Body of pancreas (tissue), 4 donors: ENCODE results near the gene PHRF1. TPM values are rescaled to one million over a fixed set of nuclear protein-coding genes. Genes with fewer than 3 reads are reported as not detected.
"Not testable (repeated sequence)": the region's sequence is repeated elsewhere in the genome, so short reads cannot be mapped to it uniquely, and the experiment has no call there.

Source experiments
- ATAC-seq: fragments of 150-250 bp; one replicate; pipeline ENCODE4 v1.9.1; 2016
- DNase-seq, 4 donors: peaks; one replicate each; pipeline ENCODE4 v3.0.0-alpha.2; 2019
- H3K27ac ChIP-seq, 4 donors: fragments of 200-600 bp; sonication (generic); 1 replicate in 3 of 4; 2 replicates in 1 of 4; pipeline versions ENCODE4 v1.5.1 to v1.6.1; 2016 to 2019; ENCODE audit warnings: mild to moderate bottlenecking in 1 of 4, mixed read lengths in 1 of 4, moderate library complexity in 1 of 4
- H3K27me3 ChIP-seq, 2 donors: fragments of 200-600 bp; sonication (generic); one replicate each; pipeline ENCODE4 v1.6.0; 2016; ENCODE audit warnings: mild to moderate bottlenecking in 1 of 2
- H3K36me3 ChIP-seq, 2 donors: fragments of 200-600 bp; sonication (generic); replicated peaks in 1 of 2; 2 replicates each; pipeline ENCODE4 v1.5.1; 2016; ENCODE audit warnings: low read depth in 2 of 2; ENCODE audit not compliant: insufficient read depth in 1 of 2
- H3K4me1 ChIP-seq: fragments of 200-600 bp; sonication (generic); one replicate; pipeline ENCODE4 v1.6.0; 2016
- H3K4me3 ChIP-seq, 2 donors: fragments of 200-600 bp; sonication (generic); 1 replicate in 1 of 2; 2 replicates in 1 of 2; pipeline ENCODE4 v1.5.1; 2016 to 2019
- H3K9me3 ChIP-seq, 3 donors: fragments of 200-600 bp; sonication (generic); 1 replicate in 2 of 3; 2 replicates in 1 of 3; pipeline ENCODE4 v1.5.1; 2016
- POLR2A ChIP-seq, 3 donors: fragments of 450-650 bp; IDR thresholded peaks; one replicate each; pipeline ENCODE4 v1.6.1; 2016; ENCODE audit warnings: antibody characterized with exemption in 3 of 3, mild to moderate bottlenecking in 2 of 3
- WGBS, 2 donors: methylation state at CpG; one replicate each; pipeline ENCODE4 v1.1.5; 2017; 5-methylcytosine and 5-hydroxymethylcytosine counted together
- intact Hi-C: fragments of 100-400 bp; cut with DNase I; formaldehyde crosslinking; loops from one replicate; pipeline ENCODE4 v1.15.1; 2023
- total RNA-seq, 2 donors: library from RNA; depleted of rRNA; stranded (reverse); fragments of >200 nt; gene quantifications; one replicate each; pipeline ENCODE4 v1.1.0, GENCODE V29; 2016
- TF ChIP-seq, protein P1 (sequence below), 7 experiments: fragments of 450-650 bp in 4 of 7; fragments of 200-600 bp in 3 of 7; sonication (generic) in 3 of 7; IDR thresholded peaks; one replicate each; pipeline ENCODE4 v1.5.1; 2016 to 2019; ENCODE audit warnings: antibody characterized with exemption in 7 of 7

The PHRF1 gene
- total RNA-seq, 2 donors from 2014 or later: 18.2 to 34.3 TPM

DNA sequence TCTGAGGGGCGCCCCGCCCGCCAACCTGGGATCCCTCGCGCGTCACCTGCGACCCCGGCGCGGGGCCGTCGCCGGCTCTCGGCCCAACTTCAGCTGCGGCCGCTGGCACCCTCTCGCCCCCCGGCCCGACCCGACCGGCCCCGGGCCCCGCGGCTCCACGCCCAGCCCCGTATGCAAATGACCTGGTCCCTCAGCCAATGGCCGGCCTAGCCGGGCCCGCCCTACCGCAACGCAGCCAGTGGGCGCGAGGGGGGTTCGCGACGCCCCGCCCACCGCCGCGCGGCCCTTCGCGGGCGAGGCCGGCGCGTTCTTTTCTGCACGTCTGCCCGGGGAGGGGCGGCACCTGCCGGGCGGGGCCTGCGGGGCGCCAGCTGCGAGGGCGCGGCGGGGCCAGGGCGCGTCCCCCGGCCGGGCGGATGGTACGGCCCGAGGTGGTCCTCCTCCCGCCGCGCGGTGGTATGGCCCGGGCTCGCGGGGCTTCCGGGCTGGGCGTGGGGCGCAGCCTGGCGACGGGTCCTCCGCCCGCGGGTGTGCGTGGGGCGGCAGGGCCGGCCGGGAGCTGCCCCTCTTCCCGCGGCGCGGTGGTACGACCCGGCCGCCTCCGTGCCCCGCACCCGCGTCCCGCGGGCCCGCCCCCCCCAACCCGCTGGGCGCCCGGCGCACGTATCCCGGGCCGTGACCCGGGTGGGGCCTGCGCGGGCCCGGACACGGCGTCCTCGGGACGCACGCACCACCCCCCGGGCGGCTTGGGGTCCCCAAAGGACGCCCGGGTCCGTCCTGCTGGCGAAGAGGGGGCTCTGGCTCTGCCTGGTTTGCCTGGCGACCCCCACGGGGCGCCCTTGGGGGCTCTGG, 7.7 kb upstream of the PHRF1 start:
- WGBS, 2 donors: 0% methylated on average over 6 to 78 of the region's 123 CpGs
- H3K36me3 ChIP-seq: no peaks in the 10 kb centered on the region
- peak; percentile 95 for ATAC-seq

DNA sequence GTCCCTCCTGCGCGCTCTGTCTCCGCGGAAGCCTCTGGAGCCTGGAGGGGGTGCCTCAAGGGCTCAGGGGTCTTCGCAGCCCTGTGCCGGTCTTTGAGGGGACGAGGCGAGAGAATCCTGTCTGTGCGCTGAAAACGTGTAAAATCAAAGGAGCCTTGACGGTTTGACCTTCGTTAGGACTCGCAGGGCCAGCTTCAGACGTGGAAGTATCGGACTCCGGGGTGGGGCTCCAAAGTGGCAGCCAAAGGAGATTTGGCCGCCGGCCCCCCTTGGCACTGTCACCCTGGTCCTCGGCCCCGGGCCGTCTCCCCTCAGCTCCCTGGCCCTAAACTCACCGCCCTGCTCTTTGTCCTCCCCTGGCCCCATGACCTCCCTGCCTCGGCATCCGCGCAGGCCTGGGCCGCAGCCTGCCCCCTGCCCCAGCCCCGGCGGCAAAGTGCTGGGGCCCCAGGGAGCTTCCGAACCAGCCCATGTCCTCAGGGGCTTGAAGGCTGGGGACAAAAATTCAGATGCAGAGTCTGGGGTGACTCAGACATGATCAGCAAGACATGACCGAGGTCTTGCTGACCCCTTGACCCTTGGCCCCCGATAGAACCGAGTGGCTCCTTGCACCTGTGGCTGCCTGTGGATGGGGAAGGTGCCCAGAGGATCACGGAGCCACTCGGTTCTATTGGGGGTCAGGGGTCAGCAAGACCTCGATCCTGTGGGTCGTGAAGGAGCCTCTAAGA, 6.9 kb upstream of the PHRF1 start:
- no peaks in the 10 kb centered on the region for H3K27me3 ChIP-seq

More for the DNA sequence above, 7.7 kb upstream of the PHRF1 start:
- Histone ChIP-seq H3K9me3 (no peaks in the 10 kb centered on the region), H3K4me3 (peak overlapping the region in 1 of 2 donors; percentile 18), H3K4me1 (peaks cover 25% of the 10 kb centered on the region), H3K27me3 (no peaks in the 10 kb centered on the region), H3K27ac (peak overlapping the region; percentile 53 to 81 (median 76))
- intact Hi-C loops: no loop called here
- DNase-seq: peak; percentile 95 to 96 (median 95)
- TF ChIP-seq, protein P1, sequence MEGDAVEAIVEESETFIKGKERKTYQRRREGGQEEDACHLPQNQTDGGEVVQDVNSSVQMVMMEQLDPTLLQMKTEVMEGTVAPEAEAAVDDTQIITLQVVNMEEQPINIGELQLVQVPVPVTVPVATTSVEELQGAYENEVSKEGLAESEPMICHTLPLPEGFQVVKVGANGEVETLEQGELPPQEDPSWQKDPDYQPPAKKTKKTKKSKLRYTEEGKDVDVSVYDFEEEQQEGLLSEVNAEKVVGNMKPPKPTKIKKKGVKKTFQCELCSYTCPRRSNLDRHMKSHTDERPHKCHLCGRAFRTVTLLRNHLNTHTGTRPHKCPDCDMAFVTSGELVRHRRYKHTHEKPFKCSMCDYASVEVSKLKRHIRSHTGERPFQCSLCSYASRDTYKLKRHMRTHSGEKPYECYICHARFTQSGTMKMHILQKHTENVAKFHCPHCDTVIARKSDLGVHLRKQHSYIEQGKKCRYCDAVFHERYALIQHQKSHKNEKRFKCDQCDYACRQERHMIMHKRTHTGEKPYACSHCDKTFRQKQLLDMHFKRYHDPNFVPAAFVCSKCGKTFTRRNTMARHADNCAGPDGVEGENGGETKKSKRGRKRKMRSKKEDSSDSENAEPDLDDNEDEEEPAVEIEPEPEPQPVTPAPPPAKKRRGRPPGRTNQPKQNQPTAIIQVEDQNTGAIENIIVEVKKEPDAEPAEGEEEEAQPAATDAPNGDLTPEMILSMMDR (IDR thresholded peaks at IDR 0.05): peak in 2 of 7 experiments; percentile 19 to 24
- TF ChIP-seq POLR2A (IDR thresholded peaks at IDR 0.05): peak in 1 of 3 donors; percentile 20

DNA sequence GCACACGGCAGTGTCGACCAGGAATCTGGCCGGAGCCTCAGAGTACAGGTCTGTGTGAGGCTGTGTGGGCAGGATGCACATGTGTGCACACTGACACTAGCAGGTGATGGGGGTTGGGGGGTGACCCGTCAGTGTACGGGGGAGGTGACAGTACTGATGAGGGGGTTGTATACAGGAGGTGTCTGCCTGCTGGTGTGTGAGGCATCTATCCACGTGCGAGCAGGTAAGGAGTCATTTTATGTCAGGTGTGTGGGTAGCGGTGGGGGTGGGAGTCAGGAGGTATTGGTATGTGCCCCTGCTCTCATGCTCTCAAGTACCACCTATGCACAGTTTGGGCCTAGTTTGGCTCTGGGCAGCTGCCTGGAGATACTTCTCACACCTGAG, 4.5 kb upstream of the PHRF1 start:
- ATAC-seq (no peak), DNase-seq (no peak)
- intact Hi-C loops: no loop called here
- no peaks in the 10 kb centered on the region for H3K9me3 ChIP-seq
- no peak overlapping the region for H3K4me3 ChIP-seq
- no peak for TF ChIP-seq POLR2A (IDR thresholded peaks at IDR 0.05)
- TF ChIP-seq, protein P1 (IDR thresholded peaks at IDR 0.05): no peak
- no peaks in the 10 kb centered on the region for H3K27me3 ChIP-seq
- peaks cover 31% of the 10 kb centered on the region for H3K4me1 ChIP-seq
- WGBS, 2 donors: 74 to 80% methylated on average over 1 to 8 of the region's 8 CpGs
- H3K36me3 ChIP-seq: no peaks in the 10 kb centered on the region
- no peak overlapping the region for H3K27ac ChIP-seq

More for the DNA sequence above, 6.9 kb upstream of the PHRF1 start:
- peak overlapping the region in 3 of 4 donors; percentile 53 to 81 (median 72) for H3K27ac ChIP-seq
- intact Hi-C loops: no loop called here
- TF ChIP-seq, protein P1 (IDR thresholded peaks at IDR 0.05): no peak
- no peak for TF ChIP-seq POLR2A (IDR thresholded peaks at IDR 0.05)
- H3K4me3 ChIP-seq: peak overlapping the region in 1 of 2 donors; percentile 18
- no peaks in the 10 kb centered on the region for H3K36me3 ChIP-seq
- WGBS, 2 donors: 40 to 41% methylated on average over 17 to 36 of the region's 36 CpGs
- ATAC-seq (no peak), DNase-seq (no peak)
- H3K9me3 ChIP-seq: no peaks in the 10 kb centered on the region
- peaks cover 19% of the 10 kb centered on the region for H3K4me1 ChIP-seq

DNA sequence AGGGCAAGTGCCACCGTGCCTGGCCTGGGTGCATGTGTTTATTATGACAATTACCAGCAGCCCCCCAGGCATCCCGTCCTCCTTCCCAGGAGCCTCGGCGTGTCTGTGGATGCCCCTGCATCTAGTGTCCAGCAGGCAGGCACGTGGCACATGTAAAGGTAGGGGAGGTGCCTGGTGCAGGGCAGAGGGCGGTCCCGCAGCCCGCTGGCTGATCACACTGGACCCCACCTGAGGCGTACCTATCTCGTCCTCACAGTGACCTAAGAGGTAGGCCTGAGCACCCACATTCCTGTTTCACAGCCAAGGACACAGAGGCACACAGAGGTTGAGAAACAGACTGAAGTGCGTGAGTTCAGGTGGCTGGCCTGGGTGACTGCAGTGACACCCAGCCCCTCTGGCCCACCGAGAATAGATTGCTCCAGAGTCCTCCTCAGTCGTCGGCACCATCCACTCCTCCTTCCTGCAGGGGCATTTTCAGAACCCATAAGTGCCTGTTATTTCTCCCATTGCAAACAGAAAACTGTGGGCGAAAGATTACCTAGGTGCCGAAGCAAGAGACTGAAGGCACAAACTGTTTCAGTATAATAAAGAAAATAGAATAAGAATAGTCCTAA, 3.0 kb upstream of the PHRF1 start:
- DNase-seq: no peak
- WGBS, 2 donors: 76 to 88% methylated on average over 4 to 16 of the region's 16 CpGs

DNA sequence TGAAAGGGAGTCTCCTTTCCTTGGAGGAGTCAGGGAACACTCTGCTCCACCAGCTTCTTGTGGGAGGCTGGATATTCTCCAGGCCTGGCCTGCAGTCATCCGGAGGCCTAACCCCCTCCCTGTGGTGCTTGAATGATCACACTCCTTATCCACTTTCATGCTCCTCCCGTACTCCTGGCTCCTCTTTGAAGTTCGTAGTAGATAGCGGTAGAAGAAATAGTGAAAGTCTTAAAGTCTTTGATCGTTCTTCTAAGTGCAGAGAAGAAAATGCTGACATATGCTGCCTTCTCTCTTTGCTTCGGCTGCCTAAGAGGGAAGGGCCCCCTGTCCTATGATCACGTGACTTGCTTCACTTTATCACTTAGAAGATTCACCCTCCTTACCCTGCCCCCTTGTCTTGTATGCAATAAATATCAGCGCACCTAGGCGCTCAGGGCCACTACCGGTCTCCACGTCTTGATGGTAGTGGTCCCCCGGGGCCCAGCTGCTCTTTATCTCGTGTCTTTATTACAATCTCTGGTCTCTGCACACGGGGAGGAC, 2.2 kb upstream of the PHRF1 start:
- H3K4me3 ChIP-seq, H3K9me3 ChIP-seq, H3K27ac ChIP-seq, ATAC-seq, intact Hi-C loops, H3K36me3 ChIP-seq, H3K27me3 ChIP-seq, DNase-seq: not testable (repeated sequence)
- WGBS, 2 donors: 65 to 74% methylated on average over 13 to 14 of the region's 14 CpGs
- peaks cover 42% of the 10 kb centered on the region for H3K4me1 ChIP-seq

More for the DNA sequence above, 3.0 kb upstream of the PHRF1 start:
- no peak for TF ChIP-seq POLR2A (IDR thresholded peaks at IDR 0.05)
- TF ChIP-seq, protein P1 (IDR thresholded peaks at IDR 0.05): no peak
- no peak for ATAC-seq
- Histone ChIP-seq H3K36me3 (no peaks in the 10 kb centered on the region), H3K9me3 (no peaks in the 10 kb centered on the region), H3K27ac (no peak overlapping the region), H3K4me1 (peaks cover 37% of the 10 kb centered on the region), H3K27me3 (no peaks in the 10 kb centered on the region), H3K4me3 (no peak overlapping the region)
- intact Hi-C loops: no loop called here
